GM19467 (cell line): Measurements from ENCODE around the gene TRIM10.
"Not testable (repeated sequence)": the region's sequence is repeated elsewhere in the genome, so short reads cannot be mapped to it uniquely, and the experiment has no call there.

Experiments
- ATAC-seq: cut with Tn5 transposase; IDR thresholded peaks from one replicate; pipeline ENCODE4 v1.9.1; 2021; ENCODE audit warnings: mild to moderate bottlenecking, moderate library complexity; ENCODE audit not compliant: unreplicated experiment

TRIM10 gene

DNA sequence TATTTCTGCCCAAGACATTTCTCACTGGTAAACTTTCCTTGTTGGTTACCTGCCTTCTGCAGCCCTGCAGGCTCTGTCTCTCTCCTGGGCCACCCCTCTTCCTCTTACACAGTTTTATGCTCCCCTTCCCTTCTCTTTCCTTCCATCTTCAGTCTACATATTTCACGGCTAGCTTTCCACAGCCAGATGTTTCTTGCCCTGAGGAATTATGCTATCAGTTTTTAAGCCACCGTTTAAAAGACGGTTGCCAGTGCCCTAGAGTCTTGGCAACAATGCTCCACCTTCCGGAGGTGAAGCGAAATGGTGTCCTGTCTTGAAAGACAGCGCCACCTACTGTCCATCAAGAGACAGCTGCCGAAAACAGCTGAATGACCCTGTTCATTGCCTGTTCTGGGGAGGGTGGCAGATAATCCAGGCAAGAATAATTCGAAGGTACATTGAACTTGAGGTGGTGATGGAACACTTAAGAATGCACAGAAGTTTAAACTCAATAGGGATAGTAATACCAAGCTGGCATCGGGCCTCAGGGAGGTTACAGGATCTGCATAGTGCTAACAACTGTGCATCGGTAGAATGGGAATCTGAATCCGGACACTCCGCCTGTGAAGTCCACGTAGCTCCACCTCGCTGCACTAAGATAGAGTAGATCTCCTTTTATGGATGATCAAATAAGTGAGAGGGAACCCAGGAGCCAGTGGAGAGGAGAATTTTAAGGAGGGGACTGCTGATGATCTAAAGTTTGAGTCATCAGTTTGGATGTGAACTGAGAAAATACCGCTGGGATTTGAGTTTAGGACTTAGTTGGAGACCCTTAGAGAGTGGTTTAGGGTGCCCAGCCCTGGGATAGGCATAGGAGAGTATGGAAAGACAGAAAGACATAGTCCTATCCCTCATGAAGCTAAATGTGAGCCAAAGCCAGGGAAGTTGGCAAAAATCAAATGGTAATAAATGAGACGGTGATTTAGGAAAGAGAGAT lies 29.8 kb downstream of the TRIM10 start:
- no peak for ATAC-seq

DNA sequence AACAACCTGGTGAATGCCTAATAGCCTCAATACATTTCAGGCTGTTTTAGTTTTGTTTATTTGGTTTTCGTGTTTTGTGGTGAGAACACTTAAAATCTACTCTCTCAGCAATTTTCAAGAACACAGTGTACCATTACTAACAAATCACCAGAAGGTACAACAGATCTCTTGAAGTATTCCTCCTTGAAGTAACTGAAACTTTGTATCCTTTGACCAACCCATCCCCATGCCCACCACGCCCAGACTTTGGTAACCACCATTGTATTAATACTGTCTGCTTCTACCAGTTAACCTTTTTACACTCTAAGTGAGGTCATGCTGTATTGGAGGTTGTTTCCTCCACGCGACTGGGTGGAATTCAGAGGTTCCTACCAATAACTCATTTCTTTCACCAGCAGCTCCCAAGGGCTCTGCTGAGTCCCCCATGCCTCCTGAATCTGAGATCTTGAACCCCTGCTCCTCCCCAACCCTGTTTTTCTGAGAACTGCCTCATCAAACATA lies 30.8 kb downstream of the TRIM10 start:
- no peak for ATAC-seq

DNA sequence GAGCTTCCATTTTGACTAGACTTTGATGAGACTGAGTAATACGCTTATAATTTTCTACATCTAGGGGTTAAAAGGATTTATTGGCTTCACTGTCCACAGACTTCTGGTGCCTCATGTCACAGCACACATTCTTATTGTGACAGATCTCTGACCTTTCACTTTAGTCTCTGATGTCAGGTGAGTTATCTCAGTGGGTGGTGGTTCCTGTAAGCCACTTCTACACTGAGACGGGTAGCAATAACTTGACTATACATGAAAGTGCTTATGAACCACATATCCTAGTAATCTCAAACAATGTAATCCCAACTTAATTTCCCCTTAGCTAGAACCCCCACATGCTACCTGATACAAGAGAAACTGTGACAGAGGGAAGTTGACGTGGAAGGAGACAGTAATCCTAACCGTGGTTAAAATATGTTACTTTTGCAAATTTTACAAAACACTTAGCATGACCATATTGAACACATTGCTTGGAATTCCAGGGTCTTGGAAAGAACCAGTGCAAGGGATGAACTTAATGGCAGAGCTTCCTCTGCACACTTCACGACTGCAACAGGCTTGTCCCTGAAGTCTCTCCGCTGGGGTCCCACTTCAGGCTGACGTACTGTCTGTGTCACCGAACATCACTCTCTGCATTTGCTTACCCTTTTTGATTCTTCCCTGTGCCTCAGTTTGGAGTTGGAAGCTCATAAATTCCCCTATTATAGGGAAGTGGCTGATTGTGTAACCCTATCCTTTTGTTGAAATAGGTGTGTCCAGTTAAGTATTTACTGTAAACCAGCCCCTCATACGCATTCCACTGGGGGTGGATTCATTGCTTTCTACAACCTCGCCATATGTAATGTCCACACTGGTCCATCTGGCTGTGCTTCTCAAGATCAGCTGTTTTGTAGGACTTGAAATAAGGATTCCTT lies 31.5 kb downstream of the TRIM10 start:
- no peak for ATAC-seq

DNA sequence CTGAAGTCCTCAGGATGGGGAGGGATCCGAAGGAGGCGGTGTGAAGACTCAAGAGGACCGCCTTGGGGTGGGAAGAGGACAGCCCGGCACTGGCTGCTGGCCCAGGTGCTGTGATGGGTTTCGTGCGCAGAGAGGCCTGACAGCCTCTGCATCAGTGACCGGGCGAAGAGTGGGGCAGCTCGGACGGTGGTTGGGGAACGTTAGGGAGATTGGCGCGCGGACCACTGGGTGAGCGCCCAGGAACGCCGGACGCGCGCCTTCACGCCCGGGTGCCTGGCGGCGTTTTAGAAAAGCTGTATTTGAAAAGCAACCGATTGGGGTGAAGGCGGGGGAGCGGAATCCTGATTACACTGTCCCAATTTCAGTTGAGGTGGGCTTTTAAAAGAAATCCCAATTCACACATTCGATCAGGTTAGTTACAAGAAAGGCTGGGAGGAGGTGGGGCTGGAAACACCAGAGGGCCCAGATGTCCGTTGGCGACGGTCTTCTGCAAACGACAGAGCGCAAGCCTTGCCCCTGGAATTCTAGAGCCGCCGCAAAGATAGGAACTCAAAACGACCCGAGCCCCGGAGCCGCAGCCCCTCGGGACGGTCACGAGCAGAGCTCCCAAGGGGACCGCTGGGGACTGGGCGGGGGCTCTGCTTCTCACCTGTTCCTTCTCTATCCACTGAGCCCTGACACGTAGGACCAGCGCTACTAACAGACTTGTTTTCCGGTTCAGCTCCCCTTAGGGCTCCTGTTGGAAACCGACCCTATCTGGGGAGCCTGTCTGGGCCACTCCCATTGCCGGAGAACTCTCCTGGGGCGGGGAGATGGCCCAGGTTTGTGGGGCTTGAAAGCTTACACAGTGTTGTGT lies 33.5 kb downstream of the TRIM10 start:
- ATAC-seq = no peak

DNA sequence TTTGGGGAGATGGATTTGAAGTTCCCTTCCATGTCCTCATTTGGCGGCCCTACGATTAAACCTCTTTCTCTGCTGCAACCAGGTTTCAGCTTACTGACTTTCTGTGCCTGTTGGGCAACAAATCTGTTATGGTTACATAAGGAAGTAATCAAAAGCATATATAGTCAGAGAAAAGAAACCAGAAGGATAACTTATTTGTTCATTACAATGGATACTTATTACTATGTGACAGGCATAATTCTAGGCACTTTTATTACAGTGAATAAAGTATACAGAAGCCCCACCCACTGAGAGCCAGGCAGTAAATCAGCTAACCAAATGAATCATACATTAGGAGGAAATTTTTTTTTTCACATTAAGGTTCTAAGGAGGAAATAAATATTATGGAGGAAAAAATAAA lies 38.5 kb downstream of the TRIM10 start:
- ATAC-seq = no peak

DNA sequence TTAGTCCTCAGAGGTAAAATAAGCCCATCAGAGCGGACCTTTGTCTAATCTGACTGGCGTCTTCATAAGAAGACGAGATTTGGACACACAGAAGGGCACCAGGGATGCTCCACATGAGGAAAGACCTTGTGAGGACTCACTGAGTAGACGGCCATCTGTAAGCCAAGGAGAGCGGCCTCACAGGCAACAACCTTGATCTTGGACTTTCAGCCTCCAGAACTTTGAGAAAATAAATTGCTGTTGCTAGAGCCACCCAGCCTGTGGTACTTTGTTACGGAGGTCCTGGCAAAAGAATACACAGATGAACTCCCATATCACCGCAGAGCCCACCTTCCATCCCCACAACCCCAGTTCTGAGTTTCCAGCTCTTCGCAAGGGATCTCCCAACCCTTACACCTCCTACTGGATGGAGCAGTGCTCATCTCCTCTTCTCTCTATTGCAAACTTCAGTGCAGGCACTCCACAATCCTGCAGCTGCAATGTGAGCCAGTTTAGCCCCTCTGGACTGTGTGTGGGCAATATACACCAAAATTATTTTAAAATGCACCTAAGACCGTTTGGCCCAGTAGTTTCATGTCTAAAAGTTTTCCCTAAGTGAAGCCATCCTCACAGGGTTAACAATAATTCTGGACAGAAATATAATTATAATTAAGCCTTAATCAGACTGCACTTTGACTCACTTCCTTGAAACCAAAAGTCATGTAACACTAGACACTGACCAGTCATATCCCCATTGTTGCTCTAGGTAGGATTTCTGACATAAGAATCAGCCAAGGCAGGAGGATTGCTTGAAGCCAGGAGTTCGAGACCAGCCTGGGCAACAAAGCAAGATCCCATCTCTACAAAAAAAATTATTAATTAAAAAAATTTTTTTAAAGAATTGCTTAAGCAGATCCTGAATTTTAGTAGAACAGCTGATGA lies 39.3 kb downstream of the TRIM10 start:
- ATAC-seq = no peak

DNA sequence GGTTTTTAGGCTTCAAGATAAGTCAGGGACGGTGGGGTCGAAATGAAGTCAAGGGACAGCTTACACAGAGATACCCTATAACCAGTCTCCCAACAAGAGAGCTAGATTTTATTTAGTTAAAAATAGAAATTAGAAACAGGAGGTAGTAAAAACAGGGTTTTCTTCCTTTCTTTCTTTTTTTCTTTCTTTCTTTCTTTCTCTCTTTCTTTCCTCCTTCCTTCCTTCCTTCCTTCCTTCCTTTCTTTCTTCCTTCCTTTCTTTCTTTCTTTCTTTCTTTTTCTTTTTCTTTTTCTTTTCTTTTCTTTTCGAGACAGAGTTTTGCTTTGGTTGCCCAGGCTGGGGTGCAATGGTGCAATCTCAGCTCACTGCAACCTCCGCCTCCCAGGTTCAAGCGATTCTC lies 42.3 kb downstream of the TRIM10 start:
- not testable (repeated sequence) for ATAC-seq

DNA sequence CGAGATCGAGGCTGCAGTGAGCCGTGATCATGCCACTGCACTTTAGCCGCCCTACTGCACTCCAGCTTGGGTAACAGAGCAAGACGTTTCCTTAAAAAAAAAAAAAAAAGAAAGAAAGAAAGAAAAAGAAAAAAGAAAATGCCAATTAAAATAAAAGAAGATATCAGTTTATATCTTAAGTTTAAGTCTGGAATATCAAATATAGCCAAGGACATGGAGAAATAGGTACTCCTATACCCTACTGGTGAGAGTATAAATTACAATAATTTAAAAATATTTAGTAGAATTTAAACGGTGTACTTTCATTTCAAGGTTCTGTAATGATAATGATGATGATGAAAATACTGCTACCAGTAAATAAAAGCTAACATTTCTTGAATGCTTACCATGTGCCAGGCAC lies 44.3 kb downstream of the TRIM10 start:
- ATAC-seq = no peak

DNA sequence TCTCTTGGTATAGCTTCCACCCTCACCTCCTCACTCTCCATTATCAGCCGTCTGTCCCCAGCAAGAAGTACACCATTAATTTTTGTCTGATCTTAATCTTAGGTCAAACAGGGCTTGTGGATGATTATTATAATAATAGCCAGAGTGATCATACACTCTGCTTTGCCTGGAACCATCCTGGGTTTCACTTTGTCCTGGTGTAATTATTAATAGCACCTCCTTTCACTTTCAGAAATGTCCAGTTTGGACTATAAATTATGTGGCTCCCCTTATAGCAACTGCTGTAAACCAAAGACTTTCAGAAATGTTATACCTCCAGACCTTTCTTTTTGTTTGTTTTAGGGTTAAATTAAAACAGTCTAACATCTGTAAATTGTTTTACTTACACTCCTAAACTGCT lies 47.2 kb downstream of the TRIM10 start:
- ATAC-seq = no peak

DNA sequence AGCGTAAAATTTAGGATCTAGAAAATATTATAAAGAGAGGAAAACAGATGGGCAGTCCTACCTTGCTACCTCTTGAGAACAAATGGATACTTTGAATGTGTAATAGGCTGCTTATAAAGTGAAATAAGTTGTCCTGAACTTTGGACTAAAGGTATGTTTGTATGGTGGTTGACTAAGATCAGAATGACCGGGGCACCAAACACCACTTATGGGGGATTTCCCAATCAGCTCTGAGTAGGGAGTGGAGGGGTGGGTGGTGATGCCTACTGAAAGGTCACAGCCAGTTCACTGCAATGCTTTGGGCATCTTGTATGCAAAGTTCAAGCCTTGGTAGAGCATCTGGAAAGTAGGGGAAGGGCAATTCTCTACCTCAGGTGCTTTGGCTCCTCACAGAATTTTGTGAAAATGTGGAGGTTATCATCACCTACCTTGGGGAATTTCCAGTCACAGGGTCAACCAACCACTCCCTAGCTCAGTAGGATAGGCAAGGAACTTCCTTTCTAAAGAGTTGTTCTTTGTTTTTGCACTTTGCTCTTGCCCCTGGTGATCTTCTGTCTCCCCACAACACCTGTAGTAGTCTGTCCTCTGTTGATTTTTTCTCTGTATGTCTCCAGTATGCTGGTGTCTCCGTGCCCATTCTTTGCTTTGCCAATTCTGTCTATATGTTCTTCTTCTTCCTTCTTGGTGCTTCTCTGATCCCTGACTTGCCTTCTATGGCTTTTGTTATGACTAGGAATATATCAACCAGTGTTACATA lies 47.8 kb downstream of the TRIM10 start, which contains the start of gene TRIM31:
TRIM31 (minus strand) TSS at position 88 of the 757 bp plus-strand sequence. CDS start 285 bp downstream, outside the sequence.
- no peak for ATAC-seq

DNA sequence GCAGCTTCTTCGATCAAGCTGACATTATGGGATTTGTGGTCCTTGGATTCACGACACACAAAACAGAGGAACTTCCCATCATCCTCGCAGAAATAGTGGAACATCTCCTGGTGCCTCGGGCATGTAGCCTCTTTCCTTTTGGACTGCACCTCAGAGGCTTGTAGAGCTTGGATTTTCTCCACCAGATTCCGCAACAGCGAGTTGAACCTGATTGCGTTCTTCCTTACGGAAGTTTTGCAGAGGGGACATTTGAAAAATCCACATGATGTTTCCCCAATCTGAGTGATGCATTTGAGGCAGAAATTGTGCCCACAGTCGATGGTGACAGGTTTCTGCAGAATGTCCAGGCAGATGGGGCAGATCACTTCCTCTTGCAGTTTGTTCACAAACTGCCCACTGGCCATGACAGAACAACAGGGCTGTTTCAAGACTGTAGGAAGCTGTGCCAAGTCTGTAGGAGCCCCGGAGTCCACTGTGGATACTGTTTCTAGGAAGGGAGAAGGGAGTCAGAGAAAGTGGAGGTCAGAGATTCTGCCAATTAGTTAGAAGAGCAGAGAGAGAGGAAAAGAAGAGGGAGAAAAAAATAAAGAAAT lies 48.5 kb downstream of the TRIM10 start:
- no peak for ATAC-seq

DNA sequence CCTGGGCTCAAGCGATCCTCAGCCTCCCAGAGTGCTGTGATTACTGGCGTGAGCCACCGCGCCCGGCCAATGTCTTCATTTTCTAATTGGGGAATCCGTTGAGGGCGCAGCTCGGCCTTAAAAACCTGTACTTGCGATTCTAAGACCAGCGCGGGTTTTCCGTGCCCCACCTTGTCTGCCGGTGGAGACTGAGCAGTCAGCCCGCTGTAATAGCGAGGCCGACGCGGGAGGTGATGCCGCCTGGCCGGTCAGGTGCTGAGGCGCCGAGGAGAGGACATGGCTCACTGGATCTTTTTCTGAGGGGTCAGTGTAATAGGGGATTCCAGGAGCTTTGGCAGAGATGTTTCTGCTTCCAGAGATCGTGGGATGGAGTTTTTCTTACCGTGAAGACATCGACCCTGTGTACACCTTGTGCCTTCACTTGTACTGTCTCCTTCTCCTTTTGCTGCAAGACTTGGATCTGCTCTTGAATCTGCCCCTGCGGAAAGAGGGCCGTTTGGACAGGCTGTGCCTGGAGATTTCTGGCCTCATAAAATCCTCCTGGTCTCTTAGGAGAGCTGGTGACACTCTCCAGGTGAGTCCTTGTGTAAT lies 49.6 kb downstream of the TRIM10 start:
- no peak for ATAC-seq

DNA sequence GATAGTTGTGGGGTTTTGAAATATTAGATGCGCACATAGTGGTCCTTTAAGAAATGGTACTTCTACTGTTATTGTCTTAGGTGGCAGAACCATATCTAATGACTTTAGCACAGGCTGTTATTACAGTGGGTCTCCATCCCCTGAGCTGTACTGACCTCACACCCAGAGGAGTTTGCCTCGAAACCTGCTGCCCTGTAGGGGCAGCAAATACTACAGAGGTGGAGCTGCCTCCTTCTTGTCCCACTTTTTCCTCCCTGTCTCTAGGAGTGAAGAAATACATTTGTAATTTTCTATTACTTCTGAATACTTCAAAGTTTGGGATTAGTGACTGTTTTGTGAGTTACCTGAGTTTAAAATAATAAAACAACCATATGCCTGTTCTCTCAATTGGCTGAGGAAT lies 56.4 kb downstream of the TRIM10 start:
- no peak for ATAC-seq

DNA sequence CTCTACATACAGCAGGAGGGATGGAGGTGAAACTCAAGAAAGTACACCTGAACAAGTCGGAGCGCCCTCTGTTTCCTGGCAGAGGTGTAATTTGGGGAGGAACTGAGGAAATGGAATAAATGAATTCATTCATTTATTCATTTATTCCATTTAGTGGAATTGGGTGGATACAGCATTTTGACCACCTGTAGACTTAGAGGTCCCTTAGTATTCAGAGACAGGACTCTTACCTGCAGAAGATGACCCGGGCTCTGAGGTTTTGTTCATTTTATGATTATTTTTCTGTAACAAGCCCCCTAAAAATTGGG lies 57.2 kb downstream of the TRIM10 start:
- ATAC-seq = no peak

DNA sequence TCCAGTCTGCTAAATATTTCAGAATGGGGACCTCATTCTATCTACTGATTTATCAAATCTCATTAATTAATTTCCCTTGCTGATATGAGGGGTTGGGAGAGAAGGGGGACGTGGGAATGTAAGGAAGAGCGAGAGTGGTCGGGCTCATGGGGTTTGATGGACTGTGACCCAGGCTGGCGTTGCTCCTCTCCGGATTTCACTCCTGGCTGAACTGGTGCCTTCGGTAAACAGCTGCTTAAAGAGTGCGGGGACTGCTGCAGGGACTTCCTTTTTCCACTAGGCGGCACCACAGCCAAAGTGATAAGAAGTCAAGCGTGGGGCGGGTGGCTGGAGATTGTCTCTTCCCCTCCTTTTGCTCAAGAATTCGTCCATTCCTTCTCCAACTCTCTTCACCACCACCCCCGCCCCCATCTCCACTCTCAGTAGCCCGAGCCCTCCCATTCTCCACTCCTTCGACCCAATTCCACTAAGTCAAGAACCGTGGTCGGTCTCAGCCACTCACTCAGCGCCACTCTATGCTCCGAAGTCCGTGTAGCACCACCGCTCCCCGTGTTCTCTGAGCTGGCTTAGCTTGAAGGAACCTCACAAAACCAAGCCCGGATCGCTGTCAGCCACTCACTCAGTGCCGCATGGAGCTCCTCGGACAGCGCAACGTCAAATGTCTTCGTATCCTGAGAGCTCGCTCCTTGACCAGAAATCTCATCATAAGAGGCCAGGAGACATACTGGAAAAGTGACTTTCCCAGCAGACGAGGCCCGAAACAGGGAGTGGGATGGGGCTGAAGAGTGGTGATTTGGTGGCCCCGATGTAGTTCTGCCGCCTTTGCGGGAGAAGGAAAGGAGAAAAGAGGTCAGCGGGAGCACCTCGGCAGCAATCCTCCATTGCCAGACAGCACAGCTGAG lies 57.8 kb downstream of the TRIM10 start:
- no peak for ATAC-seq

DNA sequence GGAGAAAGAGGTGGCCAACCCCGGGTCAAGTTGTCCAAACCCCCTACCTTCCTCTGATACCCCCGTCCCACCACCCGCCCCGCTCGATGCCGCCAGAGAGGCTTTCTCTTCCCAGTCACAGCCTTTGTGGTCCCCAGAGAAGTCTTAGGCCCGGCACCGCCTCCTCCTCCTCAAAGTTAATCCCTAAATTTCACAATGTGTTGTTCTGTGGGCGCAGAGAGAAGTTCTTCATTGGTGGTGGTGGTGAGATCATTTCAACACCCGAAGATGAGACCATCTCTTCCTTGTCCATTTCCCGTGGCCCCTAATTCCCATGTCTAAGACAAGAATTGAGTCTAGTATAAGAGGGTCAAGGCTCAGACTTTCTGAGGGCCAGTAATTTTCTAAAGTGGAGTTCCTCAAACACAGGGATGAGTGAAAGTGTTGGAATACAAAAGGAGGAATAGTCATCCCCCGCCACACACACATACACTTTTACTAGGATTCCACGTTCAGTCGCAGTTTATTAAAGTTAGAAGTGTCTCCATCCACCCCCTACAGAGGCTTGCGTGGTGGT lies 58.5 kb downstream of the TRIM10 start:
- ATAC-seq = no peak
